SH-SY5Y (cell line): ENCODE data around the gene MEF2D.

Experiments used
- GATA2 ChIP-seq: IDR thresholded peaks from 2 replicates; pipeline ENCODE4 v1.6.1; 2011; ENCODE audit warnings: mild to moderate bottlenecking, low read depth, low read length
- GATA3 ChIP-seq: IDR thresholded peaks from 2 replicates; pipeline ENCODE4 v1.6.1; 2011; ENCODE audit warnings: low read depth, mild to moderate bottlenecking, low read length, moderate library complexity

MEF2D gene

DNA sequence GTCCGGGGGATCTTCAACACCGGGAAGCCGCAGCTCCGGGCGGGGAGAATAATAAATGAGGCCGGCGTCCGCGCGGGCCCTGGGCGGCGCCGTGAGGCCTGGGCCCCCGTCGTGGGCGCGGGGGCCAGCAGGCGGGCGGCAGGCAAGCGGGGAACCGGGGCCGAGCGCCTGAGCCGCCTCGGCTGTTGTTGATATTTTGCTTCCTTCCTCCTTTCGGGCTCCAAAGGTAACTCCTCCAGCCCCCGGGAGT is at the start of gene MEF2D:
Gene MEF2D, minus strand, starts transcription at position 233 of the 250 bp plus-strand sequence. CDS start 17,483 bp downstream, outside the sequence.
- TF ChIP-seq GATA2 (no peak), GATA3 (no peak)

DNA sequence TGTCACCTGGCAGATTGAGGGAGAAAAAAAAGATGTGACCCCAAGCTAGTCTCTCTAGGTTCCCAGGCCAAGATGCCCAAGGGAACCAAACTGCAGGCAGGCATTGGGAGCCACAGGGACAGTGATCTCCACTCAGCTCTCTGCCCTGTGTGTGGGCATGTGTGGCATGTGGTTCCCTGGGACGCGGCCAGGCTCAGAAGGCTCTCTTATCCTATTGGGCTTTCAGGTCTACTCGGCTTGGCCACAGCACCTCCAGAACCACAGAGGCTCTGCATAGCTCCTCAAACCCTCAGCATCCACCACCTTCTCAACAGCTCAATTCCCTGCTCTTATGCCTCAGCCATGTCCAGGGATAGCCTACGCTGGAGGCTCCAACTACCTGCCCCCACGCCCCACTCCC is 49.8 kb upstream of the MEF2D start:
- TF ChIP-seq GATA3 (no peak), GATA2 (no peak)

DNA sequence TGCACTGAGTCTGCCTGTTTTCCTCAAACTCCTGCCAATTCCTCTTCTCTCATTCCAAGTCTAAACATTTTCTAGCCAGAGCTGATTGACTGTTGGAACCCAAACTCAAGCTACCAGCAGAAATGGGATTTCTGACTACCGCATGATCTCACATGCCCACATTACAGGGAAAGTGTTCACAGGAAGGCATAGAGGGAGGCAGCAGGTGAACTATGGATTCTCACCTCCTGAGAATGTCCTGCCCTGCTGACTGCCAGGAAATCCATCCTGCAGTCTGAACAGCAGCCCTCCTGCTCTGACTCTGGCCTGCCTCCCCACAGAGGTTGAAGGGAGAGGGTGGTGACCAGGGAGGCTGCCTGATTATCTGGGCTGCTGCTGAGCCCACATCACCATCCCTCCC is 49.3 kb upstream of the MEF2D start:
- TF ChIP-seq GATA2 = no peak
- TF ChIP-seq GATA3 = no peak

DNA sequence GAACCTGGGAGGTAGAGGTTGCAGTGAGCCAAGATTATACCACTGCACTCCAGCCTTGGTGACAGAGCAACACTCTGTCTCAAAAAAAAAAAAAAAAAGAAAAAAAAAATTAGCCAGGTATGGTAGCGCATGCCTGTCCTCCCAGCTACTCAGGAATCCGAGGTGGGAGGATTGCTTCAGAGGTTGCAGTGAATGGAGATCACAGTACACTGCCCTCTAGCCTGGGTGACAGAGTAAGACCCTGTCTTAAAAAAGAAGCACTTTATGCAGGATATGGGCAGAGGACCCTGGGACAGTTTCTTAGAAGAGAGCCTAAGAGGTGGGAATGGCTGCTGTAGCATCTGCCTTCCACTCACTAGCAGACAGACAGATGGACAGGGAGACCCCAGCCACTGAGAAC is 48.8 kb upstream of the MEF2D start:
- no peak for TF ChIP-seq GATA2

DNA sequence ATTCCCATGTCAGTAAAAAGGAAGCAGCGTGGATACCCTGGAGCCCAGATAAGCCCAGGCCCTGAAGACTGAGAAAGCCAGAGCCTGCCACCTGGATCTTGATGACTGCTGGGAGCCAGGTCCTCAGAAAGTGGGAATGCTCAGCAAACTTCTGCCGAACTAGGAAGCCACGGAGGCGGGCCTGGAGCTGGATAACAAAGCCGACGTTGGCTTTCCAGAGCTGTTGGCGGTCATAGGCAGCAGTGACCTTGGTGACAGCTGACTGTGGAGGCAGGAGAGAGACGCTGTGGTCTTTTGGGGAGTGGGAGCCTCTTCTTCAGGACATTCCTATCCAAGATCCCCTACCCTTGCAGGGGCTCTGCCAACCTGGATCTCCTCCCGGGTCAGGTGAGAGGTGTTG is 47.4 kb upstream of the MEF2D start:
- TF ChIP-seq GATA2 (no peak), GATA3 (no peak)

DNA sequence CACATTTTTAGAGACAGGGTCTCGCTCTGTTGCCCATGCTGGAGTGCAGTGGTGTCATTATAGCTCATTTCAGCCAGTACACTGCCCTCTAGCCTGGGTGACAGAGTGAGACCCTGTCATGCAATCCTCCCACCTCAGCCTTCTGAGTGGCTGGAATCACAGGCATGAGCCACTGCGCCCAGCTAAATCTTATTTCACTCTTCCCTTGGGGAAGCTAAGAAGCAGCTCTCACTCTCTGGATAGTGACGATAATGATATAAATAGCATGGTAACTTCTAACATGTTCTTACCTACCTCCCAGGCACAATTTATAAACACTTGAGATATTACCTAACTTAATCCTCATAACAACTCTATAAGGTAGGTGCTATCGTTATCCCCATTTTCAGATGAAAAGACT is 46.9 kb upstream of the MEF2D start:
- no peak for TF ChIP-seq GATA3
- no peak for TF ChIP-seq GATA2

DNA sequence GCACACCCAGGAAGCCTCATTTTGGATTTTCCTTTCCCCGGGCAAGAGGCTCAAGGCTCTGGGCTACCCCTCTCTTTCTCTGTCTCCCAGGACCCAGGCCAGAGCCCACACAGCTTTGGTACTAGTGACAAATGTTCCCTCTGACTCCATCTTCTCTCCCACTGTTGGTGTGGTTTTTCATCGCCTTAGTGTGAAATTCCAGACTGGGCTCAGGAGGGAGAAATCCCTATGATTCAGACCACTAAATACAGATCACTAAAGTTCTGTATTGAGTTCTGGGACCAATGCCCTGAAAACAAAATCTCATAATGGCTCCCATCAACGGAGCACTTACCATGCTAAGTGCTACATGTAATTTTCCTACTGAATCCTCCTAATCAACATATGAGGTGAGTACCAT is 45.7 kb upstream of the MEF2D start:
- TF ChIP-seq GATA3 (no peak), GATA2 (no peak)

DNA sequence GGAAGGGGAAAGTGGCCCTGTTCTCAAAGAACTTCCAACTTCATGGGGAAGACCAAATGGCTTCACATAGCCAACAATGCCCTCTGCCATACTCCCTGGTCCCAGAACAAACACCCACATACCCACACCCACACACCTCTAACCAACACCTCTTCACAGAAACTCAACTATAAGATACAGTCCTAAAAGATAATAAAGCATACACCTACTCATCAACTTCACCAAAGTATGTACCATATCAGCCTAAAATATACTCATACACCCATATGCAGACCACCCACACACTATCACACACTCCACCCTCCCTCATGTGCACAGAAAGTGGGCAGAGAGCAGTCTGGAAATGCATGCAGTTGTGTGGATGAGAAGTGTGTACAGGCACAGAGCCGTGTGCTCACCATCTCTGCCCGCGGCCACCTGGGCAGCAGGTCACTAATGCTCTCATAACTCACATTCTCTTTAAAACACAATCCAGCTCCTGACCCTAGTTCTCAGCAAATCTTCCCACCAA is 44.1 kb upstream of the MEF2D start:
- TF ChIP-seq GATA2 (no peak), GATA3 (no peak)

DNA sequence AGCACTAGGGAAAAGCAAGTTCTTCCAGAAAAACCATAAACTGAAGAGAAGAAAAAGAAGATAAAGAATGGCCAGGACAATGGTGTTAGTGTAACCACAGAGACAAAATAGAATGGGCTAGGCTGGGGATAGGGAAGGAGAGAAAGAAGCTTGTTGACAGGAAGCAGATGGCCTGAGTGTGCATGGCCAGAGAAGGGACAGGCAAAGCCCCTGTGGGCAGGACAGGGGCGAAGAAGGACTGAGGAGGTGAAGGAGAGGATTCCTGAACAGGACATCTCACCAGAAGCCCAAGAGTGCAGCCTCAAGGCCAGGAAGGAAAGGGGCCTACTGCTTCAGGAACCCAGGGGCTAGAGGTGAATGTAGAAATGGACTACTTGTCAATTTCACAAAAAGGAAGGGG is 42.5 kb upstream of the MEF2D start:
- no peak for TF ChIP-seq GATA2
- no peak for TF ChIP-seq GATA3

DNA sequence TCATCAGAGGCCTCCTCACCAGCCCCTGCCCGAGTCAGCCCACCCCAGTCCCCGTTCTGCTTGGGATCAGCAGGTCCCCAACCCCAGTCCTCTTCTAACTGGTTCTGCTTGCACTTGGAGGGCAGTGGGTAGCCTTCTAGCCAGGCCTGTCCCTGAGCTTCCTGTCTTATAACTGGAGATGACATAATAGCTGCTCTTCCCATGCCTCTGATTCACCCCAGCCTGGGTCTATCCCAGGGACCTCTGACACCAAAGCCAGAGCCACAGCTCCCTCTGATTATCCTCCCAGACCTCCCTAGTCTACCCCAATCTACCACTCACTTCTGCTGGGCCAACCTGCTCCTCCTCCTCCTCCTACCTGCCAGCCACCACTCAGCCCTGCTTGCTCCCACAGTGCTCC is 40.4 kb upstream of the MEF2D start:
- TF ChIP-seq GATA3 = no peak
- TF ChIP-seq GATA2 = no peak

DNA sequence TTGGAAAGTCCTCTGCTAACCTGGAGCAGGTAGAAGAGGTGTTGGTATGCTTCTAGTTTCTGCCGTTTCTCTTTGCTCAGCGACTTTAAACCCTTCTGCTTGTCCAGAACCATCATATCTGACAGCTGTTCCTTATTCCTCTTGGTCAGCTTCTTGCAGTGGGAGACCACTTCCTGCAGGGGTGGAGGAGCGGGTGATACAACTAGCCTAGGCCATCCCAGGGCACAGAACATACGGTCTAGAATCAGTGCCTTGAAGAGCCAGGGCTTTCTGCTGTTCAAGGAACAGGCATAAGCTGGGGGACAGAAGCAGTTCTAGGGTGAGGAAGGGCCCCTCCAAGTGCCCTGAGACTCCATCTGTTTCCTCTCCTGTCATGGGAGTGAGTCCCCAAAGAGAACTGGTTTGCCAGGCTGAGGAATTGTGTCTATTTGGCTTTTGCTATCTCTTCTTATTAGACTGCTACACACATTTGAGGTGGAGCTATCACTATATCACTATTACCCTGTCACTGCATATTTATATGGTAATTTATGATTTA is 39.3 kb upstream of the MEF2D start:
- TF ChIP-seq GATA2 (no peak), GATA3 (no peak)

DNA sequence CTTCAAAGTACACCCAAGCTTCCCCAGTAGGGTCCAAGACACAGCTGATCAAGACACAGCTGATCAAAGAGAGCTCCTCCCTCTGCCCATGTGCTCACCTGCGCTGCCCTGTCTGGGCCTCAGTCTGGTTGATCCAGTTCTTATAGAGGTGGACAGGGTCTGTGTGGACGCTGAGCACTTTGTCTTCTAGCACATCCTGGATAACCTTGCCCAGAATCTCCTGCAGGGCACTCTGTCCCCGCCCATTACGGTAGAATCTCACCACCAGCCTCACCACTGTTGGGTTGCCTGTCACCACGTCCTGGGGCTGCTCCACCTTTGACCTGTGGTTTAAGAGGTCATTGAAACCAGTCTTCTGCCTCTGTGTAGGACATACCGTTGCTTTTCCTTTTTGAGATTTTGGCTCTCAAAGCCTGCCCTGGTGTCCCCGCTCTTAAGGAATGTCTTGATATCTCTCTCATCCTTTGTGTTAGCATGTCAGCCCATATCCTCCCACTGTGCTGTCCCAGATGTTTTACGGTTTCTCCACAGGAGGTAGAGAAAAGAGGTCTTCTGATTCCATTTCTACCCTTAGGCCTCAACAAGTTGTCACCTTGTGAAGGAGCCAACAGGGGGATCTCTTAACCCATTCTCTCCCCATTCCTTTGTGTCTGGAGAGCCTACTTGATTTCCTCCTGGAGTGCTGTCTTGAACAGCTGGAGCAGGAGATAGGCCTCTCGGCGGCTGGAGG is 38.3 kb upstream of the MEF2D start:
- TF ChIP-seq GATA3 = no peak
- no peak for TF ChIP-seq GATA2

DNA sequence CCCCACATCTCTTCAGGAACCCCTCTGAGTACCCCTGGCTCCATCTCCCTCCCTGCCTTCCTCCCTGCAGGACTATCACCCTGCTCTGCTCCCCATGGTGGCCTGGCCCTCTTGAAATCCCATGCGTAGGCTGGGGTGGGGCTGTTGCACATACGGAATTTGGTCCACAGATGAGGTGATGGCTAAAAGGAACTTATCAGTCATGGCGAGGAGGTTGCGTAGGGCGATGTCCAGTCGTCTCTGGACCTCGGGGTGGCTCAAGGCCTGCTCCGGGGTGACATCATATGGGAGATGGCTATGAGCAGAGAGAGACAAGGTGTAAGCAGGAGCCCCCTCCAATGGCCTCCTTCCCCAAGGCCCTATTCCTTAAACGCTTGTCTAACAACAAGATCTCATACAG is 36.5 kb upstream of the MEF2D start:
- TF ChIP-seq GATA2 (no peak), GATA3 (no peak)

DNA sequence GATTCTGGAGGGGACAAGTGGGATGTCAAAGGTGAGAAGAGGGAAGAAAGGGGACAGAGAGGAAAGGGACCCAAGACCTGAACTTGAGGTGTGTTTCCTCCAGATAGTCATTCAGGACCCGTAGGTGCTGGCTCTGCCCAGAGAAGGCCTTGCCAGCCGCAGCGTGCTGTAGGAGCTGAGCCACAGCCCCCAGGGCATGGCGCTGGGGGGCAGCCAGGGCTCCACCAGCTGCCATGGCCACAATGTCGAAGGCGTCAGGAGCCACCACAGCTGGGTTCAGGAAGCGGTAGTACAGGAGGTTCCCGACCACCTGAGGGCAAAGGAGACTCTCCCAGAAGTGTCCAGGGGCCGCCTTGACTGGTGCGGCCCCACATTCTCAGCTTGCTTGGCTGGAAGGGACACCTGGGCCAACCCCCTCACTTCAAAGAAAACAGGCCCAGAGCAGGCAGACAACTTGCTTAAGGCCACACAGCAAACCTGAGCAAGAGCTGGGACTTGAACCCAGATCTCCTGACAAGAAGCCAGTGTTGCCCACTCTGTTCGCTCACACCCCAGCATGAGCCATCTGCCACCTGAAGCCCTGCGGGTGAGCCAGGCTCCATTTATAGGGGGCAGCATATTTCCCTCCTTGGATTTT is 34.0 kb upstream of the MEF2D start:
- TF ChIP-seq GATA2 = no peak
- no peak for TF ChIP-seq GATA3

DNA sequence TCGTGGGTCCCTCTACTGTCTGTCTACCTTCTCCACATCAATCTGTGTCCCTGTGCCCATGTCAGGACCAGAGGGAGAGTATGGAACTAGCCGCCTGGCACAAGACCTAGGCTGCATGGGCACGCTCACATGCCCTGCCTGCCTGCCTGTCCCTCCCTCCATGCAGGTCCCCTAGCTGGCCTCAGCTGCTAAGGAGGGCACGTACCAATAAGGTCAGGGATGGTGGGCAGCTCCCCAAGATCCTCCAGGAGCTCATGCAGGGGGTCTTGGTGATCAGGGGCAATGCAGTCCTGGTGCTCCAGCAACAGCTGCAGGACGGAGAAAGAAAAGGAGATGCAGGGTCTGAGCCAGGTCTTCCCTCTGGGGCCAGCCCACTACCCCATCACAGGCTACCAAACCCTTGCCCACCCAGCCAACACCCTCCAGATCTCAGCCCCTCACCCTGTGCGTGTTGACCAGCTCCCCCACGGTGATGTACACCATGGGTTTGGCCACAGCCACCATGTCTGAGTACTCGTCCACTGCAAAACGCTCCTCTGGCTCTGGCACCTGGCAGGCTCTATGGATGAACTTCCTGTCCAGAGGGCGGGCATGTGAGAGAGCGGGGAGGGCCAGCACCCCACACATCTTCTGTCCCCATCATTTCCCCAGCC is 33.1 kb upstream of the MEF2D start:
- TF ChIP-seq GATA2 (no peak), GATA3 (no peak)

DNA sequence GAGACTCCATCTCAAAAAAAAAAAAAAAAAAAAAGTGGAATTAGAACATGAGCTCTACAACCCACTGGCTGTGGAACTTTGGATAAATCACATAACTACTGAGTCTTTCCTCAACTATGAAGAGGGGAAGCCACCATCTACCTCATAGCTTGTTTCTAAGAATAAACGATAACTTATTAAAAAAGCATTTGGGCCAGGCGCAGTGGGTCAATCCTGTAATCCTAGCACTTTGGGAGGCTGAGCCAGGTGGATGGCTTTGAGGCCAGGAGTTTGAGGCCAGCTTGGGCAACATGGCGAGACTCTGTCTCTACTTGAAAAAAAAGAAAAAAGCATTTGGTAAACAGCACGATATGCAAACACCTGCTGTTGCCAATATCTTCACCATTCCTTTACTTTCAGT is 31.8 kb upstream of the MEF2D start:
- TF ChIP-seq GATA2 (no peak), GATA3 (no peak)
